Bone marrow (tissue), 2 donors: Measurements from ENCODE around the gene TMEM184A.

ENCODE experiments used
- DNase-seq, 2 donors: peaks; one replicate each; lab custom pipeline; 2025; lab: John Stamatoyannopoulos, UW

TMEM184A gene

GRCh38 chr7:1567896-1568510 lies 12.0 kb upstream of the TMEM184A start:
- DNase-seq = no peak

DNA sequence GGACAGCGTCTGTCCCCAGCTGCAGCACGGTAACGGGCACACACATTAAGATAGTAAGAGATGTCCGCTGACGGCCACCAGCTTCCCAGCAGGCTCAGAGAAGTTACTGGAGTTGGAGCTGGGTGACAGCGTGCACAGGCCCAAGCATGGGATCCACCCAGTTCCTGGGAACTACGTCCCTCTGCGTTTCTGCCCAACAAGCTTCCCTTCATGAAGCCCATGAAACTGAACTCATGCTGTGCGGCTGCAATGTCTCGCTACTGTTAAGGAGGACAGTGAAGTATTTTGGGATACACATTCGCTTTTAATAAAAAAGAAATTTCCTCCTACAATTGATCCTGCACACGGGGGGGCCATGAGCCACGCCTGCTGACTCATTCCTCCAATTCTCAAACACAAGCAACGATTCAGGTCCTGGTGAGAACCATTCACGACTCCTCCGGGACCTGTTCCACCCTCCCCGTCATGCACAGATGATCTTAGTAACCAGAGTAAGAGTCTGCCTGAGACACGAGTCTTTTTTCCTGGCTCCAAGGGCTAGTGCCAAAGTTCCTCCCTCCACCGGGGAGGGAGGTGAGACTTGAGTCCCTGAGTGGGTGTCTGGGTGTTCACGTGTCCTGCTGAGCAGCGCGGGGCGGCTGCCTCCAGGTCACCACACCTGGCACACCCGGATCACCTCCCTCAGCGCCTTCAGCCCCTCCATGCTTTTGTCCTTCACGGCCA lies 11.2 kb upstream of the TMEM184A start:
- no peak for DNase-seq

DNA sequence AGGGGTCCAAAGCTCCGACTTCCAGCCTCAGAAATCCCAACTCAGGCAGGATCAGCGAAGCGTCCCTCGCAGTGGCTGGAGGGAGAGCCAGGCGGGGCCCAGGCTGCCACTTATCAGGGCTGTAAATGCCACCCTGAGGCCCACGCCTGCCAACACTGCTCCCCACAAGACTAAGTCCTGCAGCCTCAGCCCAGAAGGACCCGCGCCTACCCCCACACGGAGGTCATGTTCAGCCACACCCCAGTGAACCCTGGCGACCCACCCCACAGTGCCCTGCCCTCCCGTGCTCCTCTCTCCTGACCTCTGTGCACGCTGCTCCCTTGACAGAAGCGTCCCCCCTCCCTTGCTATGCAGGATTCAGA lies 10.7 kb upstream of the TMEM184A start:
- no peak for DNase-seq

- no peak for DNase-seq
Observed at GRCh38 chr7:1564603-1565022, 8.6 kb upstream of the TMEM184A start.

DNA sequence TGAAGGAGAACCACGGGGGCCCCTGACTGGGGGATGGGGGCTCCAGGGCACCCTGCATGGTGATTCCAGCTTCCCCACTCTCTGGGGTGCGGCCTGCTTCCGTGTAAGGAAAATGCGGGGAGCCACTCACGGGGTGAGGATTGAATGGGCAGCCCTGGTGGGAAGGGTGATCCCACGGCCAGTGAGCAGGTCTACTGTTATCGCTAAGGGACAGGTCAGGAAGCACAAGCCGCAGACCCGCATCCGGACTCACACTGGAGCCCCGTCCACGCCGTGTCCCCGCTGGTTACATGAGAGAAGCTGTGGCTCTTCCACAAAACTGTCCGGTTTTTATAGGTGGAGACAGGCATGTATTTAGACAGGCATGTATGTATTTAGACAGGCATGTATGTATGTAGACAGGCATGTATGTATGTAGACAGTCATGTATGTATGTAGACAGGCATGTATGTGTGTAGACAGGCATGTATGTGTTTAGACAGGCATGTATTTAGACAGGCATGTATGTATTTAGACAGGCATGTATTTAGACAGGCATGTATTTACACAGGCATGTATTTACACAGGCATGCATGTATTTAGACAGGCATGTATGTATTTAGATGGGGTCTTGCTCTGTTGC lies 8.1 kb upstream of the TMEM184A start:
- no peak for DNase-seq

DNA sequence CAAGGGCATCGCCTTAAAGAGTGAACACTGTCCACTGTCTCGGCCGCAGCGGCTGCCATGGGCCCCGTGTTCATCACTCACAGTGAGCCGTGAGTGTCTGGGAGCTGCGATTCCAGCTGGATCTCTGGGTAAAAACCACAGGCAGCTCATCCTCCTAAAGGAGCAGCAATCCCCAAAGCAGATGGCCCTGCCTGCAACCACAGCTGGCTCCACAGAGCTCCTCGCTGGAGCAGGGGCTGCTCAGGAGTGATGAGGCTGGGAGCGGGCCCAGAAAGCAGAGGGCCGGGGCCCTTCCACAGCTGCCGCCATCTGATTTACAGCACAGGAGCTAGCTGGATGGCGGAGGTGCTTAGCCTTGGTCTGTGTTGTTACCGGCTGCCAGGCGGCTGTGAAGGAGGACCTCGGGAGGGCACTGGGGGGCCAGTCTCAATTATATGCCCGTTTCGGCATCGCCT lies 6.6 kb upstream of the TMEM184A start:
- DNase-seq = no peak

GRCh38 chr7:1562116-1562515 lies 6.1 kb upstream of the TMEM184A start:
- no peak for DNase-seq

GRCh38 chr7:1561036-1561940 lies 5.3 kb upstream of the TMEM184A start:
- DNase-seq = no peak

GRCh38 chr7:1560620-1561031 lies 4.6 kb upstream of the TMEM184A start:
- no peak for DNase-seq

- no peak for DNase-seq
Observed at GRCh38 chr7:1559626-1560590, 3.9 kb upstream of the TMEM184A start.

DNA sequence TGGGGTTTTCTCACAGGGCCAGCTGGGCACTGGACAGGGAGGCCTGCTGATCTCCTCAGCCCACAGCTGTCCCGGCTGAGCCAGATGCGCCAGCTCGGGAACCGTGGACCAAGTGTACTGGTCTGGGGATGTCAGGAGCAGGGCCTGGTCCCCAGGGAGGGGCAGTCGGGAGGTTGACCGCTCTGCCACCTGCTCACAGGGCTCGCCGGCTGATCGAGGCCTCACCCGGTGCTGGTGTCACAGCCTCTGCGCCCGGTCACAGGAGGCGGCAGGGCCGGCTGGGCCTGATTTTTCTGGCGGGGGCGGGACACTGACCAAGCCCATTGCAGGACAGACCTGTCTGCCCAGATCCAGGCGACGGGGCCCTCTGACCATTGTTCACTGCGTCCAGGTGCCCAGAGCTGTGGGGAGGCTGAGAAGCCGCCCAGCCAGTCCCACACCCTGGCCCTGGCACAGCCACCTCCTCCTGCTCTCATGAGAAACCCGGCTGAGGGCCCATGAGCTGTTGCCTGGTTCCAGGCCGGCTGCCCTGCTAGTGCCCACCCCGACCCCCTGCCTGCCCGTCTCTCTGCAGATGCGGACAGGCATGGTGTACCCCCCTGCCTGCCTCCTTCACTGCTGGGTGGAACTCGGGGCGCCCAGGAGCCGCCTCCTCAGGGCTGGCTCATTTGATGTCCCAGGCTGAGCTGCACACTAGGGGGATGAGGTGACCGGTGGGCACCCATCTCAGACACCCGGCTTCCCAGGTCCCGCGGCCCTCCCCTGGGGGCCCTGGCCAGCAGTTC lies 3.0 kb upstream of the TMEM184A start:
- no peak for DNase-seq

DNA sequence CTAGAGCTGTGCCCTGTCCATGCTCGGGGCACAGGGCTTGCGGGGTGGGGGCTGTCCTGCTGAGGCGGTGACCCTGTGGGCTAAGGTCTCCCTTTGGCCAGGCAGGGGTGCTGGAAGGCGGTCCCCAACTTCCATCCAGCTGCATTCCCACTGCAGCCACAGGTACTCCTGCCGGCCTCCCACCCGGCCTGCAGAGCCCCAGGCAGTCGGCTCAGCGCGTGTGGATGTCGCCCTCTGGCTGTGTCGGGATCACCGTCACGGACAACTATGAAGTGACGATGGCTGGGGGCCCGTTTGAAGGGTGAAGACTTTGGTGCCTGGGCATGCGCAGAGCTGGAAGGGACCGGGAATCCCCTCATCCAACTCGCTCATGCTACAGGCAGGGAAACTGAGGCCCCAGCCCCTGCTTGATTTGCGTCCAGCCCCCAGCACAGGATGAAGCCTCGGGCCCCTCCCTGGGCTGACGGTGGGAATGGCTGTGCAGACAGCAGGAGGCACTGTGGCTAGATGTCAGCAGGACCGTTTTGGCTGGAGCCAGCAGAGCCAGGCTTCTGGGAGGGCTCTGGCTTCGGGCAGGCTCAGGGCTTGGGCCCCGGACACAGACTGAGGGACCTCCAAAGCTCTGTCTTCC lies 2.3 kb upstream of the TMEM184A start:
- DNase-seq = no peak

GRCh38 chr7:1557771-1558170 lies 1.8 kb upstream of the TMEM184A start:
- no peak for DNase-seq

DNA sequence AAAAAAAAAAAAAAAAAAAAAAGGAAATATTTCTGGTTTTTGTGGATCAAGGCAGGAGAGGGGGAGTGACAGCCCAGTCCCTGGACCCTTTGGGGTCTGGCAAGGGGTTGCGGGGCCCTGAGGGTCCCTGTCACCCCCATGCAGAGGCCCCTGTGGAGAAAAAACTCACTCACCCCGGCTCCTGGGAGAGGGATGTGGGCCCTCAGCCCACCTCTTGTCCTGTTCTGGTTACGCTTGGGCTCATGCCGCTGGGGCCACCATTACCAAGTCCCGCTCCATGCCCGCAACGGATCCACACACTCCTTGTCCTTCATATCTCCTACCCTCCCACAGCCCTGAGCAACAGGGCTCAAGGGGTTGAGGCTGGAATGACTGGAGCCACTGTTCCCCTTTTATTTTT lies 1.0 kb upstream of the TMEM184A start:
- DNase-seq = no peak

GRCh38 chr7:1555046-1555812 lies 776 bp downstream of the TMEM184A start:
- DNase-seq = no peak

- no peak for DNase-seq
Observed at GRCh38 chr7:1554333-1555045, 1.5 kb downstream of the TMEM184A start.

DNA sequence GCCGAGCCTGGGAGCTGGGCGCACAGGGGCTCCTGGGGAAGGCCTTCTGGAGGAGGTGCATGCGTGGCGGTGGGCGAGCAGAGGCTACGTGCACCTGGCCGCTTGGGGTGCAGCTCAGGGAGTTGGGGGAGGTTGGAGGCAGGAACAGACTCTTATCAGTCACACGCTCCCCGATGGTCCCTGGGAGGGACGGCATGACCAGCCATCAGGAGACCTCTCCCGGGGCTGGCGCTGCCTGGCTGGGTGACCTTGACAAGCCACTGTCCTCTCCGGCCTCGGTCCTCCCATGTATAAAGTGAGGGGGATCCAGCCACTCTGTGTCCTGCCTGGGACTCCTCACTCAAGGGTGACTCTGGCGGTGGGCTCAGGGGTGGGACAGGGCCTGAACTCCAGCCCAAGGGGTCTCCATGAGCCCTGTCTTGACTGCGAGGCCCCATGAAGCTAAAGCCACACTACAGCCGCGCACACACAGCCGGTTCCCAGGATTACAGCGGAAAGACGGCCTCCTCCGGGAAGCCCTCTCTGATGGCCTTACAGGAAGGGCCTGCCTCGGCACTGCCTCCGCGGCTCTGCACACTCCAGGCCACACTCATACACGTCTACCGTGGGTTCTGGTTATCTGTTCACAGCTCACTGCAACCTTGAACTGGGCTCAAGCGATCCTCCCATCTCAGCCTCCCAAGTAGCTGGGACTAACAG lies 2.3 kb downstream of the TMEM184A start:
- DNase-seq = no peak

DNA sequence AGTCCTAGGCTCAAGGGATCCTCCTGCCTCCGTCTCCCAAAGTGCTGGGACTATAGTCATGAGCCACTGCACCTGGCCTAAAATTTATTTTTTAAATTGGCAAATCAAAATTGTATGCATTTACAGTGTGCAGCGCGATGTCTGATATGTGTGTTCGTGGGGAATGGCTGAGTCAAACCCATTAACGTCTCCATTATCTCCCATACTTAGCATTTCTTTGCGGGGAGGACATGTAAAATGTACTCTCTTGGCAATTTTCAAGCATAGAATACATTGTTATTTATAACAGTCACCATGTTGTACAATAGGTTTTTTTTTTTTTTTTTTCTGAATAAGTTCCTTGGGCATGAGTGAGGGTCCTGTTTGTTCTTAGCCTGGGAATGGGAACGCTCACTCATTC lies 3.8 kb downstream of the TMEM184A start:
- DNase-seq = no peak
